LHCN-M2 (cell line): ENCODE results near the gene CENPE. TPM values are rescaled to one million over a fixed set of nuclear protein-coding genes. Genes with fewer than 3 reads are reported as not detected.
"Not testable (repeated sequence)": the region's sequence is repeated elsewhere in the genome, so short reads cannot be mapped to it uniquely, and the experiment has no call there.

Source experiments
- DNase-seq: peaks from one replicate; pipeline ENCODE4 v3.0.0-alpha.2; 2012; ENCODE audit warnings: low read depth
- polyA plus RNA-seq: library from polyadenylated mRNA; unstranded; fragments of >200 nt; gene quantifications from one replicate; pipeline ENCODE4 v1.2.1, GENCODE V29; 2012; ENCODE audit warnings: missing spikeins
- total RNA-seq: library from RNA; depleted of rRNA; stranded (reverse); fragments of >200 nt; gene quantifications from 2 replicates; pipeline ENCODE4 v1.2.3, GENCODE V29; 2014; rRNA removed

The CENPE gene, protein sequence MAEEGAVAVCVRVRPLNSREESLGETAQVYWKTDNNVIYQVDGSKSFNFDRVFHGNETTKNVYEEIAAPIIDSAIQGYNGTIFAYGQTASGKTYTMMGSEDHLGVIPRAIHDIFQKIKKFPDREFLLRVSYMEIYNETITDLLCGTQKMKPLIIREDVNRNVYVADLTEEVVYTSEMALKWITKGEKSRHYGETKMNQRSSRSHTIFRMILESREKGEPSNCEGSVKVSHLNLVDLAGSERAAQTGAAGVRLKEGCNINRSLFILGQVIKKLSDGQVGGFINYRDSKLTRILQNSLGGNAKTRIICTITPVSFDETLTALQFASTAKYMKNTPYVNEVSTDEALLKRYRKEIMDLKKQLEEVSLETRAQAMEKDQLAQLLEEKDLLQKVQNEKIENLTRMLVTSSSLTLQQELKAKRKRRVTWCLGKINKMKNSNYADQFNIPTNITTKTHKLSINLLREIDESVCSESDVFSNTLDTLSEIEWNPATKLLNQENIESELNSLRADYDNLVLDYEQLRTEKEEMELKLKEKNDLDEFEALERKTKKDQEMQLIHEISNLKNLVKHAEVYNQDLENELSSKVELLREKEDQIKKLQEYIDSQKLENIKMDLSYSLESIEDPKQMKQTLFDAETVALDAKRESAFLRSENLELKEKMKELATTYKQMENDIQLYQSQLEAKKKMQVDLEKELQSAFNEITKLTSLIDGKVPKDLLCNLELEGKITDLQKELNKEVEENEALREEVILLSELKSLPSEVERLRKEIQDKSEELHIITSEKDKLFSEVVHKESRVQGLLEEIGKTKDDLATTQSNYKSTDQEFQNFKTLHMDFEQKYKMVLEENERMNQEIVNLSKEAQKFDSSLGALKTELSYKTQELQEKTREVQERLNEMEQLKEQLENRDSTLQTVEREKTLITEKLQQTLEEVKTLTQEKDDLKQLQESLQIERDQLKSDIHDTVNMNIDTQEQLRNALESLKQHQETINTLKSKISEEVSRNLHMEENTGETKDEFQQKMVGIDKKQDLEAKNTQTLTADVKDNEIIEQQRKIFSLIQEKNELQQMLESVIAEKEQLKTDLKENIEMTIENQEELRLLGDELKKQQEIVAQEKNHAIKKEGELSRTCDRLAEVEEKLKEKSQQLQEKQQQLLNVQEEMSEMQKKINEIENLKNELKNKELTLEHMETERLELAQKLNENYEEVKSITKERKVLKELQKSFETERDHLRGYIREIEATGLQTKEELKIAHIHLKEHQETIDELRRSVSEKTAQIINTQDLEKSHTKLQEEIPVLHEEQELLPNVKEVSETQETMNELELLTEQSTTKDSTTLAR (N-terminal part only)
- 43.9 and 53.7 TPM in 2 replicates for total RNA-seq
- polyA plus RNA-seq = 3.0 TPM

- DNase-seq = peak; percentile 89
Observed at GRCh38 chr4:103198111-103198765, at the start of gene CENPE. Gene CENPE (minus strand): TSS chr4:103198343. CDS start chr4:103198319, 24 bp downstream.

GRCh38 chr4:103244251-103244650, 46.1 kb upstream of the CENPE start:
- DNase-seq = no peak

DNA sequence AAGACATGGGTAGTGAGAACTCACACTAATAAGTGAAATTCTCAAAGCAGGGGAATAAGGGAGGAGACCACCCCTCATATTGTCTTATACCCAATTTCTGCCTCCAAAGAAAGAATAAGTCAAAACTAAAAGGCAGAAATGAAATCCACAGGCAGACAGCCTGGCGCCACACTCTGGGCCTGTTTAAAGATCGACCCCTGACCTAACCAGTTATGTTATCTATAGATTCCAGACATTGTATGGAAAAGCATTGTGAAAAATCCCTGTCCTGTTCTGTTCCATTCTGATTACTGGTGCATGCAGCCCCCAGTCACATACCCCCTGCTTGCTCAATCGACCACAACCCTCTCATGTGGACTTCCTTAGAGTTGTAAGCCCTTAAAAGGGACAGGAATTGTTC, 32.8 kb upstream of the CENPE start:
- DNase-seq = not testable (repeated sequence)

DNA sequence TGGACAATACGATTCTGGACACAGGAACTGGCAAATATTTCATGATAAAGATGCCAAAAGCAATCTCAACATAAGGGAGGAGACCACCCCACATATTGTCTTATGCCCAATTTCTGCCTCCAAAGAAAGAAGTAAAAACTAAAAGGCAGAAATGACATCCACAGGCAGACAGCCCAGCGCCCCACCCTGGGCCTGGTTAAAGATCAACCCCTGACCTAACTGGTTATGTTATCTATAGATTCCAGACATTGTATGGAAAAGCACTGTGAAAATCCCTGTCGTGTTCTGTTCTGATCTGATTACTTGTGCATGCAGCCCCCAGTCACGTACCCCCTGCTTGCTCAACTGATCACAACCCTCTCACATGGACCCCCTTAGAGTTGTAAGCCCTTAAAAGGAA, 25.4 kb upstream of the CENPE start:
- DNase-seq = not testable (repeated sequence)

- no peak for DNase-seq
Observed at GRCh38 chr4:103207673-103208072, 9.5 kb upstream of the CENPE start.

DNA sequence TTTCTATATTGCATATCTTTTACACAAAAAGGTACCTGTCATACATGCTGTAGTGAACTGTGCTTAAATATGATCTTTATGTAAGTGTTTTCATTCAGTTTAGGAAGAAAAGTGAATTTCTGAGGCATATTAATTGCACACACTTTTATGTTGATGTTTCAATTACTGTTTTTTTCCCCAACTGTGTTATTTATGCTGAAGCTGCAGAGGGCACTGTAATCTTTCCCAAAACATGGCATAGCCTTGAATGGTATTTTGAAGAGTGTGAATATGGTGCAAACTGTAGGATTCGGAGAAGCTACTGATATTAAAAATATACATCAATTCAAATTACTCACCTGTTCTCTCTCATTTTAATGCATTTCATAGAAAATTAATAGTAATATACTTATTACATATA, 6.0 kb upstream of the CENPE start:
- peak; percentile 15 for DNase-seq

GRCh38 chr4:103201724-103202123, 3.6 kb upstream of the CENPE start:
- DNase-seq = no peak

DNA sequence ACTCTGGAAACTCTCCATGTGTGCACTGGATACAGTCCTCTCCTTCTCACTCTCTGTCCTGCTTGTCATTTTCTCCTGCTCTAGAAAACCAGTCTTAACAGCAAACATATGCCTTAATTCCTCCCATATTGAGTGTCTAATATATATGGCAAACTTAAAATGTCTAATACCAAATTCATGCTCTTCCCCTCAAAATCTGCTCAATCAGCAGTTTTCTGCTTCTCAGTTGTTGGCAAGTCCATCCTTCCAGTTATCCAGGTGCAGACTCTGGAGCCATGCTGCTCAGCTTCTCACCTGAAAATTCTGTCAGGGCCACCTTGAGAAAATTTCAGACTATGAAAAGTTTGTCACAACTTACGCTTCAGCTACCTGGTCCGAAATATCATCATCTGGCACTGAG, 3.1 kb upstream of the CENPE start:
- DNase-seq = no peak

- no peak for DNase-seq
Observed at GRCh38 chr4:103199009-103199408, 866 bp upstream of the CENPE start.

DNA sequence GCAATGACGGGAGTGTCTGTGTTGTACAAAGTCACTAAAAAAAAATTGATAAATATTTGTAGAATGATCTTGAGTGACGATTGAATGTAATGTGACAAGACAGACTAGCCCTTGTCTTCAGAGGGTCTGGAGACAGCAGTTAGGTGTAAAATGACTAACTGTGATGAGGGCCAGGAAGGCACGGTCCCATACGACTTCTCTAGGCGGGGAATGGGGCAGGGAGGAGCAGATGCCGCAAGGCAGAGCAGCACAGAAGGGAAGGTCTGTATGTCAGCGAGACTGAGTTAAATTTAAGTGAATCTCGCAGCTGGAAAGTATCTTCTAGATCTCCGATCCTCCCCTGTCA, 405 bp downstream of the CENPE start:
- DNase-seq = no peak

DNA sequence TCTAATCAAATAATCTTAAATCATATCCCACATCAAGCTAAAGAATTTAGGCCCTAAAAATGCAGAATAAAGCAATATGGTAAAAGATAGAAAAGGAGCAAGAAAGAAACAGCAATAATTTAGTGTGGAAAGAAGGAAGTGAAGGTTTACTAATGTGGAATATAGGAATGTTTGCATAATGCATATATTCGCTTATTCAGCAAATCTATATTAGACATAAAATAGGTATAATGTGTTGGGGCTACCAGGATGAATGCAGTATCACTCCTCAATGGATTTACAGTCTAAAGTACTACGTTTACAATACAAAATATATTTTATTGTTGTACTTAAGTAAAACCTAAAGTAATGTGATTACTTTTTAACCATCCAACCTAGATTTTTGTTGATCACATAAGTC, 4.7 kb downstream of the CENPE start:
- no peak for DNase-seq

DNA sequence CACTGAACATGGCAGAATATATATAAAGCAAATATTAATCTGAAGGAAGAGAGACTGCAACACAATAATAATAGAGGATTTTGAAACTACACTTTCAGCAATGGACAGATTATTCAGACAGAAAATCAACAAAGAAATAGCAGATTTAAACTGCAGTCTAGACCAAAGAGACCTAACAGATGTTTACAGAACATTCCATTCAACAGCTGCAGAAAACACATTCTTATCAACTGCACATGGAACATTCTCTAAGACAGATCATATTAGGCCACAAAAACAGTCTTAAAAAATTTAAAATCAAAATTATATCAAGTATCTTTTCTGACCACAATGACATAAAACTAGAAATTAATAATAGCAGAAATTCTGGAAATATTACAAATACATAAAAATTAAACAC, 27.1 kb downstream of the CENPE start:
- peak; percentile 74 for DNase-seq

DNA sequence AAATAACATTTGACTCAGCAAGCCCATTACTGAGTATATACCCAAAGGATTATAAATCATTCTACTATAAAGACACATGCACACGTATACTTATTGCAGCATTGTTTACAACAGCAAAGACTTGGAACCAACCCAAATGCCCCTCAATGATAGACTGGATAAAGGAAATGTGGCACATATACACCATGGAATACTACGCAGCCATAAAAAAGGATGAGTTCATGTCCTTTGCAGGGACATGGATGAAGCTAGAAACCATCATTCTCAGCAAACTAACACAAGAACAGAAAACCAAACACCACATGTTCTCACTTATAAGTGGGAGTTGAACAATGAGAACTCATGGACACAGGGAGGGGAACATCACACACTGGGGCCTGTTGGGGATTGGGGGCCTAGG, 28.4 kb downstream of the CENPE start:
- DNase-seq = not testable (repeated sequence)

- no peak for DNase-seq
Observed at GRCh38 chr4:103168993-103169392, 29.1 kb downstream of the CENPE start.

DNA sequence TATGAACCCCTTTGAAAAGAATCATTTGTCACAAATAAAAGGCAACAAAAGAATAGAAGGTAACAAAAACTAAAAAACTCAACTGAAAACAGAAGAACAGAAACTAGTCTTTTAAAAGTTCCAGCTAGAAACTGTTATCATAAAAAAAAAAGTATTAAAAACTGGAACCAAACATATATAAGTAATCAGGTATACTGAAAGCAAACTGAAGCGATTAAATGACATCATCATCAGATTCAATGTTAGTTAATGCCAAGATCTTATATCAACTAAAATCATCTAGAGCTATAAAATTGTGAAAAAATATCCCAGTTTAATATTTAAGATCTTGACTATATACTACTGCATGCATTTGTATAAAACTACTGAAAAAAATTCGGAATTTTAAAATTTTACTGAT, 36.0 kb downstream of the CENPE start:
- DNase-seq = no peak

DNA sequence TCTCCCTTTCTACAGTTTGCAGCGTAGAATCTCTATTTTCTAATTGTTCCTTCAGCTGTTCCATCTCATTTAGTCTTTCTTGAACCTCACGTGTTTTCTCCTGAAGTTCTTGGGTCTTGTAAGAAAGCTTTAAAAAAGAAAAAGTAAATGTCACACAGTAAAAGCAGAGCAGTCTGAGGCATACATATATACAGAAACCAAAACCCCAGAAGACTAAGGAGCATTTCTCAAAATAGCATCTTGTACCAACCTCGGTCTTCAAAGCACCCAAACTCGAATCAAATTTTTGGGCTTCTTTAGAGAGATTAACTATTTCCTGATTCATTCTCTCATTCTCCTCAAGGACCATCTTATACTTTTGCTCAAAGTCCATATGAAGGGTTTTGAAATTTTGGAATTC, 39.4 kb downstream of the CENPE start:
- no peak for DNase-seq

- no peak for DNase-seq
Observed at GRCh38 chr4:103156106-103156505, 42.0 kb downstream of the CENPE start.

DNA sequence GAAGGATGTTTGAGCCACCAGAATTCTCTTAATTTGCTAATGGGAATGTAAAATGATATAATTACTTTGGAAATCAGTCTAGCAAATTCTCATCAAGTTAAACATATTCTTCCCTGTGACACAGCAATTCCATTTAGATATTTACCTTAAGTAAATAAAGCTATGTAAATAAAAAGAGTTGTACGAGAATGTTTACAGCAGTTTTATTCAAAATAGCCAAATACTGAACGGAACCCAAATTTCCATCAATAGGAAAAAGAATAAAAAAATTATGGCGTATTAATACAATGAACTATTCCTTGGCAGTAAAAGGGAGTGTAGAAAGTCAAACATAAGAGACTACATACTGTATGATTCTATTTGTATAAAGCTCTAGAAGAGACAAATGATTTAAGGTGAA, 45.8 kb downstream of the CENPE start:
- DNase-seq = no peak

DNA sequence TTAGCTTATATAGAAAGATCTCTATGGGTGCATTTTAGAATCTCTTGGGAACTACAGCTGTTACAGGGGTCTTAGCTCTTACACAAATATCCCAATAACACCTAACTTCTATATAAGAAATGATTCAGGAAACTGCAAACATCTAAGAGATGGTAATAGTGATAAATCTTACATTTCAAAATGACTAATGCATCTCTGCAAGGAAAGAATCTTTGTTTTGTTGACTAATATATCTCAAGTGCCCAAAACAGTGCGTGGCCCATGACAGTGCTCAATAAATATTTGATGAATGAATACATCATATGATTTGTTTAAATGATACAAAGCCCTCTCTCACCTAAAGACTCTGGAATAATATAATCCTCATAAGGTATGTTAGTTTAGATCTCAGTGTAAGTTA, 47.5 kb downstream of the CENPE start:
- DNase-seq = peak; percentile 63

GRCh38 chr4:103144926-103145325, 53.2 kb downstream of the CENPE start:
- DNase-seq = no peak

DNA sequence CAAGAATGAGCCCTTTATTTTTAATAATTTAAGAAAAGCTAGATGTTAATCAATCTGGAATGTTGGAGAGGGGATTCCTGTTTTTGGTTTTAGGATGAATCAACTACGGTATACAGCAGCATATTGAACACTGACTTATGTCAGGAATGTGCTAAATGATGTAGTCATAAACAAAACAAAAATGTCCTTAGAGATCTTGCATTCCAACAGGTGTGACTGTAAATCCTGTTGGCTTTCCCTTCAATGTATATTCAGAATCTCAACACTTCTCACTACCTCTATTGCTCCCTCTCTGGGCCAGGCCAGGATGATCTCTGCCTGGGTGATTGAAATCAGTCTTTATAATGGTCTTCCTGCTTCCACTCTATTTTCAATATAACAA, 60.7 kb downstream of the CENPE start:
- peak; percentile 54 for DNase-seq
